Uterus (tissue), 2 donors: ENCODE measurements around the gene OR2AG2.

Experiments
- POLR2A ChIP-seq, 2 donors: fragments of 450-650 bp; IDR thresholded peaks; one replicate each; pipeline ENCODE4 v1.6.1; 2016; ENCODE audit warnings: antibody characterized with exemption in 2 of 2, mild to moderate bottlenecking in 1 of 2, moderate library complexity in 1 of 2
- TF ChIP-seq, protein P1 (sequence below), 4 experiments: fragments of 200-600 bp in 2 of 4; fragments of 450-650 bp in 2 of 4; sonication (generic) in 2 of 4; IDR thresholded peaks; one replicate each; pipeline ENCODE4 v1.5.1; 2016 to 2019; ENCODE audit warnings: antibody characterized with exemption in 4 of 4, mild to moderate bottlenecking in 2 of 4, moderate library complexity in 1 of 4

DNA sequence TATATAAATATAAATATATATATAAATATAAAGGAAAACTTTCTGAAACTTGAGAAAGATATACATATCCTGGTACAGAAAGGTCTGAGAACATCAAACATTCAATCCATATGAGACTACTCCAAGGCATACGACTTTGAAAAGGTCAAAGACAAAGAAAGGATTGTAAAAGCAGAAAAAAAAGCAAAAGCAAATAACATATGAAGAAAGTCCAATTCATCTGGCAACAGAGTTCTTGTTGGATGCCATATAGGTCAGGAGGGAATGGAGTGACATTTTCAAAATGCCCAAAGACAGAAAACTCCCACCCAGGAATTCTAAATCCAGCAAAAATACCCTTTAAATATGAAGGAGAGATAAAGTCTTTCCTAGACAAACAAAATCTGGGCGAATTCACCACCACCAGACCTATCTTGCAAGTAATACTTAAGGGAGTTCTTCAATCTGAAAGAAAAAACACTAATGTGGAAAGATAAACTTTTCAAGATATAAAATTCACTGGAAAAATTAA lies 46.3 kb downstream of the OR2AG2 start:
- TF ChIP-seq, protein P1, sequence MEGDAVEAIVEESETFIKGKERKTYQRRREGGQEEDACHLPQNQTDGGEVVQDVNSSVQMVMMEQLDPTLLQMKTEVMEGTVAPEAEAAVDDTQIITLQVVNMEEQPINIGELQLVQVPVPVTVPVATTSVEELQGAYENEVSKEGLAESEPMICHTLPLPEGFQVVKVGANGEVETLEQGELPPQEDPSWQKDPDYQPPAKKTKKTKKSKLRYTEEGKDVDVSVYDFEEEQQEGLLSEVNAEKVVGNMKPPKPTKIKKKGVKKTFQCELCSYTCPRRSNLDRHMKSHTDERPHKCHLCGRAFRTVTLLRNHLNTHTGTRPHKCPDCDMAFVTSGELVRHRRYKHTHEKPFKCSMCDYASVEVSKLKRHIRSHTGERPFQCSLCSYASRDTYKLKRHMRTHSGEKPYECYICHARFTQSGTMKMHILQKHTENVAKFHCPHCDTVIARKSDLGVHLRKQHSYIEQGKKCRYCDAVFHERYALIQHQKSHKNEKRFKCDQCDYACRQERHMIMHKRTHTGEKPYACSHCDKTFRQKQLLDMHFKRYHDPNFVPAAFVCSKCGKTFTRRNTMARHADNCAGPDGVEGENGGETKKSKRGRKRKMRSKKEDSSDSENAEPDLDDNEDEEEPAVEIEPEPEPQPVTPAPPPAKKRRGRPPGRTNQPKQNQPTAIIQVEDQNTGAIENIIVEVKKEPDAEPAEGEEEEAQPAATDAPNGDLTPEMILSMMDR (IDR thresholded peaks at IDR 0.05): no peak
- no peak for TF ChIP-seq POLR2A (IDR thresholded peaks at IDR 0.05)
